ENCODE measurements around the gene KBTBD6. TPM values are rescaled to one million over a fixed set of nuclear protein-coding genes. Genes with fewer than 3 reads are reported as not detected.

Gene KBTBD6
- total and polyA plus RNA-seq, 2 of the 8 experiments (the other 6 are each of a cell fraction or from before 2014, with no cell fraction given) = 4.5 to 11.3 TPM

DNA sequence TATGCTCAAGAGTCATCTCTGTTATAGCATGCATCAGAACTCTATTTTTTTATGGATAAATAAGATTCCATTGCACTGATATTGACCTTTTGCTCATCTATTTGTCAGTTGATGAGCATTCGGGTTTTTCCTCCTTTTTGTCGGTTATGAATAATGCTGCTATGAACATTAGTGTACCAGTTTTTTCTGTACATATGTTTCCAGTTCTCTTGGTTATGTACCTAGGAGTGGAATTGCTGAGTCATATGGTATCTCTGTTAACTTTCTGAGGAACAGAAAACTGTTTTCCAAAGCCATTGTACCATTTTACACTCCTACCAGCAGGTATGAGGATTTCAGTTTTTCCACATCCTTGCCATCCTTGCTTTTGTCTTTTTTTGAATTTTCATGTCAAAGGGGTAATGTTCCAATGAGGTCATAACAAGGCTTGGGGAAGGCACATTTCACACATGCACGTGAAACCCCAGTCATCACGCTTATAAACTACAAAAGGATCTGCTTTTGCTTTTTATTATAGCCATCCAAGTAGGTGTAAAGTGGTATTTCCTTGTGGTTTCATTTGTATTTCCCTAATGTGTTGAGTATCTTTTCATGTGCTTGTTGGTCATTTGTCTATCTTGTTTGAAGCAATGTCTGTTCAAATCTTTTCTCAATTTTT lies 47.1 kb upstream of the KBTBD6 start:
- Histone ChIP-seq H4K91ac (replicated peaks; ENCODE audit: insufficient read length, low read length) (no peak overlapping the region), H3K9me3 (ENCODE audit: insufficient read depth in 2 of 2, low read depth in 1 of 2, low read length in 1 of 2) (peaks cover 7 to 9% of the 10 kb centered on the region in 2 experiments; a peak in 3 of 4 replicates), H3K79me1 (ENCODE audit: low read depth, low read length) (no peaks in the 10 kb centered on the region), H4K8ac (ENCODE audit: extremely low read depth, insufficient read depth, low read length) (no peak overlapping the region), H3K36me3 (ENCODE audit: control insufficient read depth in 2 of 4, insufficient read depth in 4 of 4, low read length in 3 of 4) (no peaks in the 10 kb centered on the region; a peak in 1 of 8 replicates), H3K4me3 (ENCODE audit: extremely low read depth in 1 of 4, insufficient read depth in 2 of 4, low read depth in 3 of 4, low read length in 4 of 4) (no peak overlapping the region), H2BK120ac (replicated peaks; ENCODE audit: low read depth, low read length) (no peak overlapping the region), H3K79me2 (ENCODE audit: control insufficient read depth in 1 of 2, insufficient read depth in 2 of 2, low read length in 2 of 2) (no peaks in the 10 kb centered on the region), H4K20me1 (replicated peaks in 1 of 2; ENCODE audit: control insufficient read depth in 1 of 2, insufficient read depth in 2 of 2, low read length in 2 of 2) (no peaks in the 10 kb centered on the region), H2AFZ (ENCODE audit: low read length) (no peak overlapping the region), H3K4ac (replicated peaks; ENCODE audit: insufficient read length, low read depth, low read length) (no peak overlapping the region), H4K5ac (ENCODE audit: insufficient read length, low read depth, low read length) (no peak overlapping the region), H2BK15ac (ENCODE audit: low read length) (no peak overlapping the region), H3K9ac (replicated peaks in 1 of 4; ENCODE audit: extremely low read depth in 1 of 4, low read depth in 3 of 4, low read length in 3 of 4) (no peak overlapping the region), H2BK12ac (ENCODE audit: low read depth, low read length) (no peak overlapping the region), H3K18ac (ENCODE audit: extremely low read depth, low read length) (no peak overlapping the region), H2BK20ac (ENCODE audit: low read length) (no peak overlapping the region), H3K27me3 (replicated peaks in 1 of 4; ENCODE audit: control insufficient read depth in 3 of 4, extremely low read depth in 1 of 4, insufficient read depth in 3 of 4, low read length in 3 of 4) (no peaks in the 10 kb centered on the region), H3K4me1 (replicated peaks in 1 of 4; ENCODE audit: control insufficient read depth in 3 of 4, insufficient read depth in 4 of 4, low read length in 3 of 4) (no peaks in the 10 kb centered on the region), H3K14ac (ENCODE audit: insufficient read length) (no peak overlapping the region), H3K4me2 (ENCODE audit: insufficient read depth in 1 of 2, low read depth in 2 of 2, low read length in 2 of 2) (no peak overlapping the region), H3K23ac (ENCODE audit: insufficient read length) (no peak overlapping the region), H3K23me2 (ENCODE audit: low read depth, low read length) (no peaks in the 10 kb centered on the region), H3K56ac (replicated peaks; ENCODE audit: insufficient read length, low read depth, low read length) (no peak overlapping the region), H3K27ac (ENCODE audit: low read depth, low read length) (no peak overlapping the region), H2AK5ac (ENCODE audit: low read depth, low read length) (no peak overlapping the region), H2BK5ac (ENCODE audit: low read depth, low read length) (no peak overlapping the region)
- TF ChIP-seq EGR1 (IDR thresholded peaks at IDR 0.05; ENCODE audit: borderline replicate concordance, low read depth, low read length) (no peak), SIX5 (IDR thresholded peaks at IDR 0.05; ENCODE audit: low read depth, low read length) (no peak), TBP (IDR thresholded peaks at IDR 0.05; ENCODE audit: low read depth, low read length) (no peak), RXRA (IDR thresholded peaks at IDR 0.05; ENCODE audit: insufficient read depth, low read depth, low read length) (no peak), POU5F1 (IDR thresholded peaks at IDR 0.05; ENCODE audit: low read depth, low read length) (no peak), JUN (IDR thresholded peaks at IDR 0.05; ENCODE audit: low read depth, low read length) (no peak), TAF1 (IDR thresholded peaks at IDR 0.05; ENCODE audit: low read depth, low read length) (no peak)
- ChIA-PET POLR2A (ENCODE audit: partially characterized antibody) (interaction anchor here (0.6 kb wide), 2 partner anchors 255 to 261 kb away, joined by 3 read pairs; no protein-coding TSS in a partner anchor), CTCF (ENCODE audit: partially characterized antibody) (interaction anchor here (1.1 kb wide), 1 partner anchor 17 kb away, joined by 6 read pairs; no protein-coding TSS in a partner anchor)
- DNase-seq (ENCODE audit: low read depth in 1 of 2, low spot score in 2 of 2) = no peak
- no peak for FAIRE-seq
- WGBS, 2 experiments (ENCODE audit: extremely low coverage in 1 of 2, insufficient coverage in 1 of 2, insufficient read length in 1 of 2, insufficient replicate concordance in 2 of 2, low coverage in 1 of 2, low lambda C conversion rate in 2 of 2, missing lambda C conversion rate in 1 of 2) = 91% methylated on average over 4 of the region's 4 CpGs; no CpG with 5 or more reads in 1 of the 2 experiments

Measured in H1 (cell line).